ENCODE results near the gene SCAMP2.

GRCh38 chr15:74870436-74871215 lies 2.5 kb downstream of the SCAMP2 start:
- TF ChIP-seq CTCF (IDR thresholded peaks at IDR 0.05; ENCODE audit: low read length) = no peak
- no peak for TF ChIP-seq EZH2 (optimal IDR thresholded peaks at IDR 0.05; ENCODE audit: low read depth, low read length)

Data from MM.1S (cell line).